IMR-90 (cell line): ENCODE data around the gene PLTP. TPM values are rescaled to one million over a fixed set of nuclear protein-coding genes. Genes with fewer than 3 reads are reported as not detected.

Experiments used
- ATAC-seq: fragments of 200-7000 bp; cut with Tn5 transposase; 2 replicates; pipeline ENCODE4 v1.9.1; 2020; ENCODE audit warnings: low read depth, mild to moderate bottlenecking, moderate library complexity
- BruUV-seq: library from RNA; stranded (reverse); fragments of 400-500 nt; replicated peaks from 2 replicates; lab custom pipeline; 2021; lab: Mats Ljungman, UMichigan
- CTCF ChIA-PET: fragments of 300-600 bp; formaldehyde crosslinking; extraction: SDS; loops from one replicate; lab custom pipeline; 2021; ENCODE audit warnings: antibody characterized with exemption; lab: Yijun Ruan, JAX
- POLR2A ChIA-PET: fragments of 300-600 bp; sonication (Branson Sonifier 250); formaldehyde crosslinking; loops from one replicate; lab custom pipeline; 2022; ENCODE audit warnings: antibody characterized with exemption; ENCODE audit not compliant: unreplicated experiment; lab: Charles Lee
- DNase-seq: peaks from one replicate; pipeline ENCODE4 v3.0.0; 2013
- H2AFZ ChIP-seq: replicated peaks from 2 replicates; pipeline ENCODE3; 2013; ENCODE audit warnings: low read length, mild to moderate bottlenecking; ENCODE audit not compliant: poor library complexity
- H2AK5ac ChIP-seq: 2 replicates; pipeline ENCODE4 v1.6.1; 2013; ENCODE audit warnings: low read depth, low read length, inconsistent platforms
- H2AK9ac ChIP-seq: replicated peaks from 2 replicates; pipeline ENCODE3; 2013; ENCODE audit warnings: mild to moderate bottlenecking, low read depth, low read length, moderate library complexity; ENCODE audit not compliant: poor library complexity
- H2BK120ac ChIP-seq: 2 replicates; pipeline ENCODE4 v1.6.1; 2013; ENCODE audit warnings: low read depth, low read length, inconsistent platforms
- H2BK15ac ChIP-seq: 3 replicates; pipeline ENCODE4 v1.6.1; 2013; ENCODE audit warnings: low read depth, low read length, inconsistent platforms
- H2BK20ac ChIP-seq: 2 replicates; pipeline ENCODE4 v1.6.1; 2013; ENCODE audit warnings: low read depth, mild to moderate bottlenecking, inconsistent platforms, low read length, moderate library complexity
- H2BK5ac ChIP-seq: 2 replicates; pipeline ENCODE4 v1.6.1; 2013; ENCODE audit warnings: mild to moderate bottlenecking, low read depth, low read length, inconsistent platforms; ENCODE audit not compliant: poor library complexity, severe bottlenecking
- H3K14ac ChIP-seq: replicated peaks from 2 replicates; pipeline ENCODE4 v1.6.1; 2013; ENCODE audit warnings: low read depth, low read length, inconsistent platforms
- H3K18ac ChIP-seq: 2 replicates; pipeline ENCODE4 v1.6.1; 2013; ENCODE audit warnings: low read depth, low read length, control low read depth
- H3K23ac ChIP-seq: 2 replicates; pipeline ENCODE4 v1.6.1; 2013; ENCODE audit warnings: low read depth, low read length, inconsistent platforms
- H3K27ac ChIP-seq: 2 replicates; pipeline ENCODE4 v1.5.1; 2013; ENCODE audit warnings: mild to moderate bottlenecking, control low read depth, low read length; ENCODE audit not compliant: insufficient read depth
- H3K27me3 ChIP-seq: 2 replicates; pipeline ENCODE4 v1.6.1; 2013; ENCODE audit warnings: low read length; ENCODE audit not compliant: control insufficient read depth, insufficient read depth
- H3K36me3 ChIP-seq: 2 replicates; pipeline ENCODE4 v1.6.1; 2013; ENCODE audit warnings: low read length, mixed read lengths; ENCODE audit not compliant: control insufficient read depth, insufficient read depth
- H3K4ac ChIP-seq: 2 replicates; pipeline ENCODE4 v1.6.1; 2013; ENCODE audit warnings: low read depth, low read length, inconsistent platforms
- H3K4me1 ChIP-seq: 2 replicates; pipeline ENCODE4 v1.6.1; 2013; ENCODE audit warnings: low read length, mixed read lengths; ENCODE audit not compliant: control insufficient read depth, insufficient read depth
- H3K4me2 ChIP-seq: 2 replicates; pipeline ENCODE4 v1.6.1; 2013; ENCODE audit warnings: low read depth, mild to moderate bottlenecking, control low read depth, low read length, moderate library complexity
- H3K4me3 ChIP-seq: 2 replicates; pipeline ENCODE4 v1.5.1; 2013; ENCODE audit warnings: low read depth, mild to moderate bottlenecking, control low read depth, low read length, moderate library complexity; ENCODE audit not compliant: insufficient read depth
- H3K56ac ChIP-seq: 2 replicates; pipeline ENCODE4 v1.6.1; 2013; ENCODE audit warnings: low read length, inconsistent platforms; ENCODE audit not compliant: insufficient read depth; ENCODE audit errors: extremely low read depth
- H3K79me1 ChIP-seq, 2 experiments: 2 replicates each; pipeline ENCODE4 v1.6.1; 2013; ENCODE audit warnings: low read length in 2 of 2, inconsistent platforms in 1 of 2, low read depth in 1 of 2
- H3K9ac ChIP-seq: 2 replicates; pipeline ENCODE4 v1.6.1; 2013; ENCODE audit warnings: low read depth, low read length, control low read depth
- H3K9me1 ChIP-seq: 2 replicates; pipeline ENCODE4 v1.6.1; 2013; ENCODE audit warnings: low read length, inconsistent platforms; ENCODE audit not compliant: insufficient read depth
- H3K9me3 ChIP-seq: 2 replicates; pipeline ENCODE4 v1.6.1; 2013; ENCODE audit warnings: low read length; ENCODE audit not compliant: control insufficient read depth, insufficient read depth
- H4K20me1 ChIP-seq: 2 replicates; pipeline ENCODE4 v1.6.1; 2013; ENCODE audit warnings: low read length, inconsistent platforms; ENCODE audit not compliant: insufficient read depth
- H4K5ac ChIP-seq: 2 replicates; pipeline ENCODE4 v1.6.1; 2013; ENCODE audit warnings: mild to moderate bottlenecking, low read depth, low read length, control low read depth
- H4K8ac ChIP-seq, 2 experiments: 2 replicates each; pipeline ENCODE4 v1.6.1; 2013; ENCODE audit warnings: low read depth in 2 of 2, low read length in 2 of 2, control low read depth in 1 of 2, inconsistent platforms in 1 of 2
- H4K91ac ChIP-seq: 2 replicates; pipeline ENCODE4 v1.6.1; 2013; ENCODE audit warnings: low read depth, low read length, inconsistent platforms; ENCODE audit not compliant: insufficient read depth
- CHD1 ChIP-seq: IDR thresholded peaks from 2 replicates; pipeline ENCODE4 v1.6.1; 2012; ENCODE audit warnings: low read depth, low read length, improper control_type of control experiment
- ELK1 ChIP-seq: fragments of 150-350 bp; IDR thresholded peaks from 2 replicates; pipeline ENCODE4 v1.6.1; 2016; ENCODE audit warnings: low read depth, mild to moderate bottlenecking, low read length, moderate library complexity, borderline replicate concordance
- MAFK ChIP-seq: IDR thresholded peaks from 2 replicates; pipeline ENCODE4 v1.6.1; 2012; ENCODE audit warnings: low read depth, low read length, improper control_type of control experiment
- POLR2A ChIP-seq: IDR thresholded peaks from 2 replicates; pipeline ENCODE4 v1.6.1; 2012; ENCODE audit warnings: mild to moderate bottlenecking, low read depth, low read length
- WGBS, 2 experiments: methylation state at CpG; one replicate each; pipeline versions ENCODE4 v1.1.5 to v1.1.7; 2013; ENCODE audit warnings: missing lambda C conversion rate in 2 of 2; ENCODE audit not compliant: insufficient read length in 1 of 2; ENCODE audit errors: extremely low coverage in 2 of 2; 5-methylcytosine and 5-hydroxymethylcytosine counted together
- dilution Hi-C: fragments of 300-500 bp; cut with HindIII; formaldehyde crosslinking; loops from one replicate; pipeline ENCODE4 v1.14.3; 2018; ENCODE audit warnings: low sequenced_read_pairs; ENCODE audit not compliant: unreplicated experiment
- in situ Hi-C: fragments of 300-500 bp; cut with MboI; formaldehyde crosslinking; loops from 3 replicates; pipeline ENCODE4 v1.14.3; 2019; ENCODE audit warnings: low sequenced_read_pairs, inconsistent platforms, mixed read lengths
- intact Hi-C: fragments of 100-400 bp; cut with micrococcal nuclease; formaldehyde crosslinking; loops from 2 replicates; pipeline ENCODE4 v1.10.0; 2022
- polyA plus RNA-seq, 3 experiments: library from polyadenylated mRNA; depleted of rRNA; stranded (reverse); fragments of >200 nt; gene quantifications; 2 replicates each; pipeline ENCODE4 v1.2.3, GENCODE V29; 2012; ENCODE audit warnings: low replicate concordance in 1 of 3
- total RNA-seq: library from RNA; depleted of rRNA; stranded (reverse); fragments of >200 nt; gene quantifications from 2 replicates; pipeline ENCODE4 v1.2.3, GENCODE V29; 2012

PLTP gene
- total and polyA plus RNA-seq, 2 of the 4 experiments (the other 2 are of a cell fraction), result 5.4 to 55.8 TPM

DNA sequence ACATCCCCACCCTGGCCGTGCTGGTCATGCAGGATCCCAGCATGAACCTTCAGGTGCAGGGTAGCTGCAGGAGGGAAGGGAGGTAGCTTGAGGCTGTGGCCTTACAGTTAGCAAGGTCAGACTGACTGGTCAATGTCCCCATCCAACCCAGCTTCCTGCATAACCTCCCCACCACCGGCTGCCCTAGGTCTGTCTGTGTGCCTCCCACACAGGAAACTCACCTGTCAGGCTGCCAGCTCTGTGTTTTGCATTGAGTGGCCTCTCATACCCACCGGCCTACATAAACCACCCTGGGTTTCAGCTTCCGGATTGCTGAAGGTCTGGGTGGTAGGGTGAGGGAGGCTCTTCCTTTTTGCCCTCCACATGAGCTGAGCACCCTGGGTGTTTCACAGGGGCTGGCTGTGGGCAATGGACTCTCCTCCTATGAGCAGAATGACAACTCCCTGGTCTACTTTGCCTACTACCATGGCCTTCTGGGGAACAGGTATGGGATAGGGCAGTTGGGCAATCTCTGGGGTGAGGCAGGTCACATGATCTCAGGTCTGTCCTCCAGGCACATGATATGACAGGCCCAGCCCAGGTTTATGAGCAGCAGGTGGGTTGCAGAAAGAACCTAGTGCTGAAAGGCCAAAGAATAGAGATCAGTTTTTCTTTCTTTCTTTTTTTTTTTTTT is 19.0 kb downstream of the PLTP start:
- Histone ChIP-seq H3K14ac (no peak overlapping the region), H3K4me1 (peaks cover 3% of the 10 kb centered on the region; the same call in 1 of the 2 replicates), H2AK9ac (peak overlapping the region; percentile 52), H4K5ac (no peak overlapping the region), H2AFZ (no peak overlapping the region), H3K27me3 (no peaks in the 10 kb centered on the region), H2BK15ac (no peak overlapping the region), H2BK20ac (no peak overlapping the region), H3K9me3 (no peaks in the 10 kb centered on the region), H3K4me2 (no peak overlapping the region), H2BK5ac (no peak overlapping the region), H2BK120ac (no peak overlapping the region), H4K20me1 (0 out of 2 replicates have a peak, but pooled peaks cover 8% of the 10 kb centered on the region), H4K8ac (no peak overlapping the region), H3K36me3 (peaks cover 41% of the 10 kb centered on the region), H3K56ac (no peak overlapping the region), H3K4ac (no peak overlapping the region), H3K23ac (no peak overlapping the region), H3K4me3 (no peak overlapping the region), H2AK5ac (no peak overlapping the region), H3K79me1 (peaks cover 14 to 54% of the 10 kb centered on the region in 2 experiments), H3K27ac (no peak overlapping the region), H3K9ac (no peak overlapping the region), H3K18ac (no peak overlapping the region), H3K9me1 (0 out of 2 replicates have a peak, but pooled peaks cover 2% of the 10 kb centered on the region), H4K91ac (no peak overlapping the region)
- TF ChIP-seq POLR2A (no peak), CHD1 (no peak), MAFK (no peak), ELK1 (no peak)
- WGBS, 2 experiments, result no CpG with 5 or more reads among the region's 4 CpGs
- in situ Hi-C loops (no loop called here), intact Hi-C loops (loop anchor here (5.0 kb wide), 1 partner anchor 79 kb away; the partner anchor contains the start of gene ZNF335), dilution Hi-C loops (no loop called here)
- ATAC-seq (no peak), DNase-seq (no peak)
- no TSS peak for BruUV-seq
- POLR2A ChIA-PET, result interaction anchor here (0.9 kb wide), 1 partner anchor 12 kb away, joined by 3 read pairs; the partner anchor contains the start of gene ZSWIM1
- CTCF ChIA-PET, result interaction anchor here (0.7 to 1.6 kb wide), 4 partner anchors 13 to 121 kb away, joined by 3 to 6 read pairs (median 4); no protein-coding TSS in a partner anchor
